Liver (tissue), 3 donors: ENCODE results near the gene PCID2.

Experiments
- CTCF ChIP-seq: fragments of 150-350 bp; IDR thresholded peaks from 2 replicates; pipeline ENCODE4 v1.5.1; 2017; ENCODE audit warnings: improper control_type of control experiment, low read depth, low read length; ENCODE audit not compliant: missing input control
- EGR1 ChIP-seq, 2 donors: IDR thresholded peaks; 2 replicates each; pipeline ENCODE4 v1.6.1; 2016 to 2018; ENCODE audit warnings: antibody characterized with exemption in 2 of 2, low read depth in 2 of 2
- JUND ChIP-seq, 2 donors: IDR thresholded peaks; 2 replicates each; pipeline ENCODE4 v1.6.1; 2016; ENCODE audit warnings: antibody characterized with exemption in 2 of 2
- RAD21 ChIP-seq, 2 donors: IDR thresholded peaks; 2 replicates each; pipeline ENCODE4 v1.6.1; 2016; ENCODE audit warnings: antibody characterized with exemption in 2 of 2, mild to moderate bottlenecking in 2 of 2
- REST ChIP-seq: IDR thresholded peaks from 2 replicates; pipeline ENCODE4 v1.6.1; 2016; ENCODE audit warnings: antibody characterized with exemption, mild to moderate bottlenecking
- RXRA ChIP-seq, 2 donors: IDR thresholded peaks; 2 replicates each; pipeline ENCODE4 v1.6.1; 2017 to 2018; ENCODE audit warnings: antibody characterized with exemption in 2 of 2, mild to moderate bottlenecking in 1 of 2
- YY1 ChIP-seq: IDR thresholded peaks from 2 replicates; pipeline ENCODE4 v1.6.1; 2016; ENCODE audit warnings: antibody characterized with exemption, mild to moderate bottlenecking
- TF ChIP-seq, protein P1 (sequence below): IDR thresholded peaks from 2 replicates; pipeline ENCODE4 v1.6.1; 2016; ENCODE audit warnings: antibody characterized with exemption
- donor health status: healthy.
- donor health status: healthy.

DNA sequence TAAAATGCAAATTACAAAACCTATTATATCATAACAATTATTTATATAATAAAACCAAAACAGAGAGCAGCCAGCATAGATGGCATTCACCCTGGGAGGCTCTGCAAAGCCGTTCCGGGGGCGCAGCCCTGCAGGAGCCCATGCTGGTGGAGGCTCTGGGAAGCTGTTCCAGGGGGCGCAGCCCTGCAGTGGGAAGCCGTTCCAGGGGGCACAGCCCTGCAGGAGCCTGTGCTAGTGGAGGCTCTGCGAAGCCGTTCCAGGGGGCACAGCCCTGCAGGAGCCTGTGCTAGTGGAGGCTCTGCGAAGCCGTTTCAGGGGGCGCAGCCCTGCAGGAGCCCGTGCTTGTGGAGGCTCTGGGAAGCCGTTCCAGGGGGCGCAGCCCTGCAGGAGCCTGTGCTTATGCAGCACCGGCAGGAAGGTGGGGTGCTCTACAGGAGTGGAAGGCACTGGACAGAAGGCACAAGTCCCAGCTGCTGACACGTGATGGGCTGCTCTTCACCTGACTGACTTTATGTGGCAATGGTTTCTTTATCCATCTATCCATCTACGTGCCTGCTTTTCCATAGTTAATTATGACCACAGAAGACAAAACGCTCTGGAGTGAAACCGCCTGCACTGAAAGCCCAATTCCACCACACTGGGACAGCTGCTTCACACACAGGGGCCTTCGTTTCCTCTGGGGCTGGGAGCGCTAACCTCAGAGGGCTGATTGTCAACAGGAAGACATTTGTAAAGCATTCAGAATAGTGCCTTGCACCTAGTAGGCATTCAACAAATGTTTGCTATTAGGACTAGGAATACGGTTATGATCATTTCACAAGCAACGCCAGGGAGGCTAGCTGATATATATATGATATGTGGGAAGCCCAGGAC is 23.7 kb downstream of the PCID2 start:
- TF ChIP-seq CTCF (no peak), YY1 (no peak), RXRA (IDR thresholded peaks at IDR 0.05) (no peak), JUND (IDR thresholded peaks at IDR 0.05) (no peak), REST (no peak), EGR1 (IDR thresholded peaks at IDR 0.05; ENCODE audit: low read depth in 2 of 2) (no peak), RAD21 (IDR thresholded peaks at IDR 0.05) (no peak)
- TF ChIP-seq, protein P1, sequence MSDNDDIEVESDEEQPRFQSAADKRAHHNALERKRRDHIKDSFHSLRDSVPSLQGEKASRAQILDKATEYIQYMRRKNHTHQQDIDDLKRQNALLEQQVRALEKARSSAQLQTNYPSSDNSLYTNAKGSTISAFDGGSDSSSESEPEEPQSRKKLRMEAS: no peak
